Skeletal muscle satellite cell (primary cell): ENCODE results near the gene RGMB.

Experiments used
- H3K27me3 ChIP-seq: 2 replicates; pipeline ENCODE4 v1.7.0; 2013; ENCODE audit warnings: low read length; ENCODE audit not compliant: control insufficient read depth, insufficient read depth
- H3K36me3 ChIP-seq: 2 replicates; pipeline ENCODE4 v1.7.0; 2013; ENCODE audit warnings: mild to moderate bottlenecking, control low read depth, low read length; ENCODE audit not compliant: insufficient read depth
- H3K4me1 ChIP-seq: 2 replicates; pipeline ENCODE4 v1.7.0; 2013; ENCODE audit warnings: low read length; ENCODE audit not compliant: control insufficient read depth, insufficient read depth
- H3K4me2 ChIP-seq: 2 replicates; pipeline ENCODE4 v1.7.0; 2013; ENCODE audit warnings: mild to moderate bottlenecking, low read length
- H3K4me3 ChIP-seq: 2 replicates; pipeline ENCODE4 v1.7.0; 2013; ENCODE audit warnings: low read length
- H3K9ac ChIP-seq: 2 replicates; pipeline ENCODE4 v1.7.0; 2013; ENCODE audit warnings: mild to moderate bottlenecking, low read depth, low read length, moderate library complexity
- H3K9me3 ChIP-seq: replicated peaks from 2 replicates; pipeline ENCODE4 v1.7.0; 2013; ENCODE audit warnings: mild to moderate bottlenecking, control low read depth, low read length

Gene RGMB

DNA sequence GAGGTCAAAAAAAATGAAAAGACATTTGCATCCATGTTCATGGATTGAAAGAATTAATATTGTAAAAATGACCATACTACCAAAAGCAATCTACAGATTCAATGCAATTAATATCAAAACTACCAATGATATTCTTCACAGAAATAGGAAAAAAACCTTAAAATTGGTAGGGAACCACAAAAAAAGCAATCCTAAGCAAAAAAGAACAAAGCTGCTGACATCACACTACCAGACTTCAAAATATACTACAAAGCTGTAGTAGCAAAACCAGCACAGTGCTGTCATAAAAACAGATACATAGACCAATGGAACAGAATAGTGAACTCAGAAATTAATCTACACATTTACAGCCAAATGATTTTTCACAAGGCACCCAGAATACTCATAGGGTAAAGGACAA, 34.3 kb downstream of the RGMB start:
- no peak overlapping the region for H3K4me3 ChIP-seq
- H3K4me1 ChIP-seq: no peaks in the 10 kb centered on the region
- no peak overlapping the region for H3K9ac ChIP-seq
- no peaks in the 10 kb centered on the region for H3K27me3 ChIP-seq
- peaks cover 3% of the 10 kb centered on the region for H3K36me3 ChIP-seq
- H3K4me2 ChIP-seq: no peak overlapping the region
- peaks cover 8% of the 10 kb centered on the region for H3K9me3 ChIP-seq

GRCh38 chr5:98810206-98810605, 36.7 kb downstream of the RGMB start:
- peaks cover 2% of the 10 kb centered on the region for H3K4me1 ChIP-seq
- no peak overlapping the region for H3K9ac ChIP-seq
- no peak overlapping the region for H3K4me3 ChIP-seq
- no peaks in the 10 kb centered on the region for H3K27me3 ChIP-seq
- H3K9me3 ChIP-seq: peaks cover 8% of the 10 kb centered on the region
- H3K4me2 ChIP-seq: no peak overlapping the region
- peaks cover 3% of the 10 kb centered on the region for H3K36me3 ChIP-seq

DNA sequence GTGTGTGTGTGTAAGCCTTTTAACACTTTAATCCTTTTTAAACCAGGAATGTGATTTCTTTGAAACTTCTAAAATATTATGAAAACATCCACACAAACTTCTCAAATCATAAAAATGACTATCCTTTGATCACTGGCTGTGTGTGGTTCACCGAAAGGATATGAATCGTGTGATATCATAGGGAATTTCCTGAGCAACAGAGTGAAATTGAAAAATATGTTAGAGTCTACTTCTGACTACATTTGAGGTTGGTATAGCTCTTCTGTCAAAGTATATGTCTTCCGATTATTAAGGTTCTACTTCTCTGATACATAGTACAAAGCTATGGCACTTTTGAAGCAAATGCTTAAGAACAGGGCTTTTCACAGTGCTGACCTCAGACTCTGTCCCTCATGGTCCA, 40.3 kb downstream of the RGMB start:
- peaks cover 2% of the 10 kb centered on the region for H3K4me1 ChIP-seq
- no peaks in the 10 kb centered on the region for H3K9me3 ChIP-seq
- no peak overlapping the region for H3K4me3 ChIP-seq
- no peaks in the 10 kb centered on the region for H3K27me3 ChIP-seq
- H3K9ac ChIP-seq: no peak overlapping the region
- H3K36me3 ChIP-seq: peaks cover 2% of the 10 kb centered on the region
- H3K4me2 ChIP-seq: no peak overlapping the region

GRCh38 chr5:98816582-98817222, 43.2 kb downstream of the RGMB start:
- Histone ChIP-seq H3K27me3 (no peaks in the 10 kb centered on the region), H3K4me1 (peaks cover 2% of the 10 kb centered on the region), H3K9ac (no peak overlapping the region), H3K4me3 (no peak overlapping the region), H3K36me3 (no peaks in the 10 kb centered on the region), H3K4me2 (no peak overlapping the region), H3K9me3 (no peaks in the 10 kb centered on the region)

DNA sequence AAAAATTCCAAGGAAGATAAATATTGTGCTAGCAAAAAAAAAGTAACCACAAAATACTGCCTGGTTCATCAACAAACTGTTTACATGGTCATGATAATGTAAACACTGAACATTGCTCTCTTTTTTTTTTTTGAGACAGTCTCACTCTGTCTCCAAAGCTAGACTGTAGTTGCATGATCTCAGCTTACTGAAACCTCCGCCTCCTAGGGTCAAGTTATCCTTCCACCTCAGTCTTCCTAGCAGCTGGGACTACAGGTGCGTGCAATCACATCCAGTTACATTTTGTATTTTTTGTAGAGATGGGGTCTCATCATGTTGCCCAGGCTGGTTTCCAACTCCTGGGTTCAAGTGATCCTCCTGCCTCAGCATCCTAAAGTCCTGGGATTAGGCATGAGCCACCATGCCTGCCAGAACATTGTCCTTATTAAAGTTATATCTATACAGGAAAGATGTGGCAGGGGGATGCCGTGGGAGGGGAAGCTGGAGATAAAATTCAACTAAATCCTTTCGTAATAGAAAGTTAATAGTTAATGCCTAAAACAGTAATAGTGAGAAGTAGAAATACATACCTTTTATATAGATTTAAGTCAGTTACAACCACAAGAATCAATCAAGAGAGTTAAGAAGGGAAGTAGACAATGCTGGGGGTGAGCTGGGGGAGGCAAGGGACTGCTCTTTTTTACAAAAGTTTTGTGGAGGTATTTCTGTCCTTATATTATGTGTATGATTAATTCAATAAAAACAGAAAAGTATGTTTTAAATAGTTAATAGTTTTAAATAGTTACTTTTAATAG, 52.3 kb downstream of the RGMB start:
- H3K4me1 ChIP-seq: no peaks in the 10 kb centered on the region
- no peak overlapping the region for H3K9ac ChIP-seq
- H3K4me3 ChIP-seq: no peak overlapping the region
- no peak overlapping the region for H3K4me2 ChIP-seq
- no peaks in the 10 kb centered on the region for H3K36me3 ChIP-seq
- no peaks in the 10 kb centered on the region for H3K27me3 ChIP-seq
- no peaks in the 10 kb centered on the region for H3K9me3 ChIP-seq

DNA sequence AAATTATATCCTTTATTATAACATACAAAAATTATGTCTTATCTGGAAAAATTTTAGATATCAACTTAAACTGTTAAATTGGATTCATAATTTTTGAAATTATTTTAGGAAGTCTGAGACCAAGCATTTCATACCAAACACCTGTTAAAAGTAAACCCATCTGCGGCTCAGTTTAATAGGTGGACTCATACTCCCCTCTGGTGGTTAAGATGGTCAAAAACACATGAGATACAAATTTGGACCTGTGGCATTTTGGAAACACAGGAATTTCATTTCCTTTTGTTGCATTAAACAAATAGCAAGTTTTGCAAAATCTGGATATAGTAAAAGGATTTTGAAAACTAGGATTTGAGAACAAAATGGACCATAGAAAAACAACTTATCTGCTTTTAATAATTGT, 53.7 kb downstream of the RGMB start:
- H3K27me3 ChIP-seq: no peaks in the 10 kb centered on the region
- no peaks in the 10 kb centered on the region for H3K9me3 ChIP-seq
- H3K36me3 ChIP-seq: no peaks in the 10 kb centered on the region
- H3K4me1 ChIP-seq: no peaks in the 10 kb centered on the region
- H3K9ac ChIP-seq: no peak overlapping the region
- no peak overlapping the region for H3K4me2 ChIP-seq
- H3K4me3 ChIP-seq: no peak overlapping the region

GRCh38 chr5:98827588-98828284, 54.3 kb downstream of the RGMB start:
- Histone ChIP-seq H3K9me3 (no peaks in the 10 kb centered on the region), H3K36me3 (no peaks in the 10 kb centered on the region), H3K9ac (no peak overlapping the region), H3K4me2 (no peak overlapping the region), H3K4me3 (no peak overlapping the region), H3K4me1 (no peaks in the 10 kb centered on the region), H3K27me3 (no peaks in the 10 kb centered on the region)

DNA sequence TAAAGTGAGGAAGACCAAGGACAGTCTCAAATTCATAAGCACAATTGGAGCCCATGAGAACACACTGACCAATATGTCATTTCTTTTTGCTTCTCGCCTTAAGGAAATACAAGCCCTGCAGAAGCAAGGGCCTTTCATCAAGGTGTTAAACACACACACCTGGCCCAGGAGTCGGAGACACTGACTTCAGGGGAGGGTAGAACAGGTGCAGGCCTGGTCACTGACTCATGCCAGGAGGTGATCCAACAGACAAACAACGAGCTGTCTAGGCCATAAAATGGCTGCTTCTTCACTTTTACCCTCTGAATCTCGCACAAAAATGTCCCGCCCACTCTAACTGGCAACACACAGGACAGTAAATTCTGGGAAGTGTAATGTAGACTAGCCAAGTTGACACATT, 62.7 kb downstream of the RGMB start:
- Histone ChIP-seq H3K27me3 (no peaks in the 10 kb centered on the region), H3K4me3 (no peak overlapping the region), H3K4me2 (no peak overlapping the region), H3K9ac (no peak overlapping the region), H3K9me3 (no peaks in the 10 kb centered on the region), H3K4me1 (no peaks in the 10 kb centered on the region), H3K36me3 (no peaks in the 10 kb centered on the region)

GRCh38 chr5:98839469-98840383, 66.3 kb downstream of the RGMB start:
- no peaks in the 10 kb centered on the region for H3K36me3 ChIP-seq
- no peaks in the 10 kb centered on the region for H3K4me1 ChIP-seq
- no peak overlapping the region for H3K4me3 ChIP-seq
- H3K27me3 ChIP-seq: no peaks in the 10 kb centered on the region
- H3K9me3 ChIP-seq: peaks cover 4% of the 10 kb centered on the region
- peak overlapping the region; percentile 15 for H3K4me2 ChIP-seq
- no peak overlapping the region for H3K9ac ChIP-seq

DNA sequence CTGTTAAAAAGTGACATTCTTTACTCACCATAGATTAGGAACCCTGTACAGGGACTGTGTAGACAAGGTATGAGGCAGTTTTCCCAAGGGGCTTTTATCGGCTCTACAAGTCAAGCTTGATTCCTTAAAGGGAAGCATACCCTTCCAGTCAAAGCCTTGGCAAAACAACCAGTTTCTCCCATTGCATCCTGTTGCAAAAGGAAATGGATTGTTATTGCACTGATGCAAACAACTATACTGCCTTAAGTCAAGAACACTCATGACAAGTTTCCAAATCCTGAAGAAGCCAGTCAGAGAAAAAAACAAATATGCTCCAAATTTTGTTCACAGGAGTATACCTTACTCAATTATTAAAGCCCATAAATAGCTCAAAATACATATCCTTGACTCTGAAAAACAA, 67.5 kb downstream of the RGMB start:
- Histone ChIP-seq H3K4me2 (no peak overlapping the region), H3K9me3 (peaks cover 7% of the 10 kb centered on the region), H3K9ac (no peak overlapping the region), H3K4me3 (no peak overlapping the region), H3K4me1 (no peaks in the 10 kb centered on the region), H3K36me3 (no peaks in the 10 kb centered on the region), H3K27me3 (no peaks in the 10 kb centered on the region)

- Histone ChIP-seq H3K9me3 (peaks cover 7% of the 10 kb centered on the region), H3K4me1 (no peaks in the 10 kb centered on the region), H3K4me3 (no peak overlapping the region), H3K9ac (no peak overlapping the region), H3K4me2 (no peak overlapping the region), H3K36me3 (no peaks in the 10 kb centered on the region), H3K27me3 (no peaks in the 10 kb centered on the region)
Observed at GRCh38 chr5:98843481-98843880, 70.0 kb downstream of the RGMB start.
